Measurements from ENCODE around the gene FBXO4.
"Not testable (repeated sequence)": the region's sequence is repeated elsewhere in the genome, so short reads cannot be mapped to it uniquely, and the experiment has no call there.

The FBXO4 gene

GRCh38 chr5:41935544-41935943 is 10.5 kb downstream of the FBXO4 start:
- DNase-seq (ENCODE audit: low read depth), result no peak

DNA sequence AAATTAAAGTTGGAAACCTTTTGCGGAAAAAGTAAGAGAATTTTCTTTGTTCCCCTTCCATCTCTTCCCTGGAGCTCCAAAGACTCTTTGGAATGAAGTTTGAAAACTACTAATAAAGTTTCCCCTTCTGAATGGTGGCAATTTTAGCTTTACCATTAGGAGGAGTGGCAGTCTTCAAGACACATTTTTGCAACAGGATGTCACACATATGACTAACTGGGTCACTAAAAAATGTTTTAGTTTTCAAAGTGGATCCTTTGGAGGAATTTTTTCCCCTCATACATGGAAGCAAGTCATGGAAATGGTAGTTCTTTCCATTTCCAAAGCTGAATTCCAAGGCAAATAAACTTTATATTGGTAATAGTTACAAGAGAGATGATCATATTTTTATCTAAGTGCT is 15.6 kb downstream of the FBXO4 start:
- no peak for TF ChIP-seq CTCF (IDR thresholded peaks at IDR 0.05; ENCODE audit: control insufficient read depth, extremely low read depth, insufficient read depth)
- H3K4me3 ChIP-seq (ENCODE audit: low read depth, low read length), result no peak overlapping the region
- no peak for DNase-seq (ENCODE audit: low read depth)

More at GRCh38 chr5:41935544-41935943, 10.5 kb downstream of the FBXO4 start:
- no peak overlapping the region for H3K4me3 ChIP-seq (ENCODE audit: low read depth, low read length)
- TF ChIP-seq CTCF (IDR thresholded peaks at IDR 0.05; ENCODE audit: control insufficient read depth, extremely low read depth, insufficient read depth), result no peak

- not testable (repeated sequence) for DNase-seq (ENCODE audit: low read depth); H3K4me3 ChIP-seq (ENCODE audit: low read depth, low read length)
These were observed 20.4 kb downstream of the FBXO4 start for GRCh38 chr5:41945332-41945955.

GRCh38 chr5:41951224-41951623 is 26.1 kb downstream of the FBXO4 start:
- H3K4me3 ChIP-seq (ENCODE audit: low read depth, low read length), result no peak overlapping the region
- no peak for TF ChIP-seq CTCF (IDR thresholded peaks at IDR 0.05; ENCODE audit: control insufficient read depth, extremely low read depth, insufficient read depth)
- DNase-seq (ENCODE audit: low read depth), result no peak

GRCh38 chr5:41954286-41954685 is 29.2 kb downstream of the FBXO4 start:
- no peak for DNase-seq (ENCODE audit: low read depth)
- TF ChIP-seq CTCF (IDR thresholded peaks at IDR 0.05; ENCODE audit: control insufficient read depth, extremely low read depth, insufficient read depth), result no peak
- no peak overlapping the region for H3K4me3 ChIP-seq (ENCODE audit: low read depth, low read length)

GRCh38 chr5:41955432-41956024 is 30.4 kb downstream of the FBXO4 start:
- DNase-seq (ENCODE audit: low read depth), result no peak
- TF ChIP-seq CTCF (IDR thresholded peaks at IDR 0.05; ENCODE audit: control insufficient read depth, extremely low read depth, insufficient read depth), result no peak
- no peak overlapping the region for H3K4me3 ChIP-seq (ENCODE audit: low read depth, low read length)

GRCh38 chr5:41956943-41957342 is 31.9 kb downstream of the FBXO4 start:
- no peak for TF ChIP-seq CTCF (IDR thresholded peaks at IDR 0.05; ENCODE audit: control insufficient read depth, extremely low read depth, insufficient read depth)
- H3K4me3 ChIP-seq (ENCODE audit: low read depth, low read length), result no peak overlapping the region
- no peak for DNase-seq (ENCODE audit: low read depth)

Measured in LNCaP clone FGC (cell line).